GM21515 (cell line): ENCODE data around the gene RAB37.

ENCODE experiments used
- ATAC-seq: cut with Tn5 transposase; IDR thresholded peaks from one replicate; pipeline ENCODE4 v1.9.1; 2021; ENCODE audit not compliant: unreplicated experiment

Gene RAB37, protein sequence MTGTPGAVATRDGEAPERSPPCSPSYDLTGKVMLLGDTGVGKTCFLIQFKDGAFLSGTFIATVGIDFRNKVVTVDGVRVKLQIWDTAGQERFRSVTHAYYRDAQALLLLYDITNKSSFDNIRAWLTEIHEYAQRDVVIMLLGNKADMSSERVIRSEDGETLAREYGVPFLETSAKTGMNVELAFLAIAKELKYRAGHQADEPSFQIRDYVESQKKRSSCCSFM

DNA sequence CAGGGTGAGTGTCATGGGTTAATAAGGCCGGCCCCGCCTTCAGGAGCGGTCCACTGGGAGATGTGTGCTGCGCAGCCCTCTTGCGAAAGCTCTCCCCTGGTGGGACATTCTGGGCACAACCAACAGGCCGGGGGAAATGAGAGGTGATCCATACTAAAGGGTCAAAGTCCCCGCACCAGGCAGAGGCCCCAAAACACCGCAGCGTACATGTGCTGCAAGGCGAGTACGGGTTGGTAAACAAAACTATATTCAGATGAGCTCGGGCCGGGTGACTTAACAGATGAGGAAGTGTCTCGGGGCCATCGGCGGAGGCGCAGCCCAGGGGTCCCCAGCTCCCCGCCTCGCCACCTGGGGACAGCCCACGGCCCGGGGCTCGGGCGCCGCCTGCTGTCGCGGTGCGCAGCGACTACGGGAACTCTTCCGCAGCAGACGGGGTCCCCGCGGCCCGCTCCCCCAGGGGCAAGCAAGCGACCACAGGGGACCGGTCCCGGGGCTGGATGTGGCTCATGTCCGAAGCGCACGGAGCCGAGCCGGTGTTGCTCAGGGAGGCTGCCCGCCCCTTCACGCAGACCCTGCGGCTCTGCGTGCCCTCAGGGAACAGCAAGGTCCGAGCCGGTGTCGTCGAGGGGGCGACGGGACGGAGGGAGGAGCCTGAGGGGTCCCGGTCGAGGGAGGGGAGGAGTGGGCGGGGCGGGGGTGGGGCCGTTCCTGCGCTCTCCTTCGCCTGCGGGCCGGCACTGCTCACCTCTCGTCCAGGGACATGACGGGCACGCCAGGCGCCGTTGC, at the start of gene RAB37:
Gene RAB37, plus strand, starts transcription at position 744 of the 786 bp plus-strand sequence. Its CDS starts 17 bp downstream, at position 761.
- ATAC-seq = no peak

DNA sequence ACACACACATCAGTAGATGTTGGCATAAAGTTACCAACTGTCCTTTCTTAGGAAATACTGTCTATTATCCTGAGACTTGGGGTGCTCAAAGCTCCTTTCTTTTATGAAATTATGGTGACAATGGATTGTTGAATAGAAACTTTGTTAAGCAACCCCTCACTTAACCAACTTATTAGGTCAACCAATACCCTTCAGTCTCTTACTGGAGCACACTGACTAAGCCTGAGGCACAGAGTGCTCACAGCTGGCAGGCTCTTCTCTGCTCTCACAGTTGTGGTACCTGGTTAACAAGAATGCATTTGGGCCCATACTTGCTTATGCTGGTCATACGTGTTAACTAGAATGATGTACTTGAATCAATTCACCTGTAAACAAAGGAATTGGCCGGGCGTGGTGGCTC, 49.2 kb upstream of the RAB37 start:
- no peak for ATAC-seq

DNA sequence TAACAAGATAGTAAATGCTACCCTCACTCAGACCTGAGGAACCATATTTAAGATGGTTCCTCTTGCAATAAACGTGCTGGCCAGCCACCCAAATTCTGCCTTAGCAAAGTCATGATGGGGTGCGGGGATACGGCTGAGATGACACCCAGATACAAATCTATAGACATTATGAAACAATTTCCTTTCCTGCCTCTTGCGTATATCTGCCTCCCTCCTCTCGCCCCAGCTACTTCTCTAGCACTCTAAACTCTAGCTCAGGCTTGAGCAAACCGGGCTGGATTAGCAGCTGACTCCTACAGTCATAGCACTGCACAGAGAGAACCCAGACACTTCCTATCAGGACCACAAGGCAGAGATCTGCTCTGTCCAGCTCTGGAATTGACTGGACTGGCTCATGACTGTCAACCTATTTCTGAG, 46.6 kb upstream of the RAB37 start:
- no peak for ATAC-seq

DNA sequence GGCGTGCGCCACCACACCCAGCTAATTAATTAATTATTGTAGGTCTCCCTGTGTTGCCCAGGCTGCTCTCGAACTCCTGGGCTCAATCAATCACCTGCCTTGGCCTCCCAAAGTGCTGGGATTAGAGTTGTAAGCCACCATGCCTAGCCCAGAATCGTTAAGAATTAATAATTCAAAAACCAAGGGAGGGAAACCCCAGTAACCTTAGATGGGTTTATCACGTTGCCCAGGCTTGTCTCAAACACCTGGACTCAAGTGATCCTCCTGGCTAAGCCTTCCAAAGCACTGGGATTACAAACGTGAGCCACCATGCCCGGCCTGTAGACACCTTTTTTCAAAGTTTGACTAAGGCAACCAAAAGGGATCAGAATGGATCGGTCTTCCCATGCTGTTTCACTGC, 45.9 kb upstream of the RAB37 start:
- ATAC-seq = no peak

DNA sequence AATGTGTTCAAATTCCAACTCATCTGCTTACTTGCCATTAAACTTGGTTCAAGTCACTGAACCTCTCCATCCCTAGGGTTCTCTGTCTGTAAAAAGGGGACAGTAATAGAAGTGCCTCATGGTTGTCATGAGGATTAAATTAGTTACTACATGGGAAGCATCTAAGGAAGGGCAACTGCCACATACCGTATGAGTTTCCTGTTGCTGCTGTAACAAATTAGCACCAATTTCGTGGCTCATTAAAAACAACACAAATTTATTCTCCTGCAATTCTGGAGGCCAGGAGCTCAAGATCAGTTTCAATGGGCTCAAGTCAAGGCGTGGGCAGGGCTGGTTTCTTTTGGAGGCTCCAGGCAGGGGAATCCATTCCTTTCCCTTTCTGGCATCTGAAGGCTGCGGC, 43.0 kb upstream of the RAB37 start:
- ATAC-seq = no peak

DNA sequence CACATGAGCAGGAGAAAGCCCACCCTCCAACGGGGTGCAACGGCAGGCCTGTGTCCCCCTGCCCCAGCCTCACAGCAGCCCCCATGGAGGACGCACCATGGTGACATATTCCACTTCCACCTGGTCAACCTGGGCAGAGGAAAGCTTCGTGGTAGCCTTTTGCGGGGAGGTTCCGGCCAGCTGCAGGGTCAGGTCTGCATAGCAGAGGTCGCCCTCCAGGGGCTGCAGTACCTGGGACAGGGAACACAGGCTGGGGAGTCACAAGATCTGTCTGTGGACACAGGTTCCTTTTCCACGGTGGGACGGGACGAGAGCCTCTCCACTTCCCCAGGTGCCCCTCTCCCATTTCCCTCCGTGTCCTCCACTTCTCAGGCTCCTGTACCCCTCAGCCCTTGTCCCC, 41.4 kb upstream of the RAB37 start:
- ATAC-seq = no peak

DNA sequence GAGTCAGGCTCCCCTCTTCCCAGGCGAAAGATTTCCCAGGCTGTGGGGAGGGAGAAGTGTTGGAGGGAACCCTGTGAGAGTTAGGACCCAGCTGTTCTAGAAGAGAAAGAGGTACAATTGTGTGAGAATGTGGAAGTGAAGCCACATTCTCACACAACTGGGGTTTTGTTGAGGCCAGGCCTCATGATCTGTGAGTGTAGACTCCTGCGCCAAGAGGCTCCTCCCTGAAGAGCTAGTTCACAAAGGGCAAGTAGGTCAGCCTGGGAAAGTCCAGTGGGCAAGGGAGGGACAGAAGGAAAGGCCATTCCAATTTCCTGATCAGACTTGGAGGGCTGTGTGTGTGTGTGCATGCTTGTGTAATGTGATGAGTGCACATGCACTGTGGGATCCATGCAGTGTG, 39.5 kb upstream of the RAB37 start:
- no peak for ATAC-seq

DNA sequence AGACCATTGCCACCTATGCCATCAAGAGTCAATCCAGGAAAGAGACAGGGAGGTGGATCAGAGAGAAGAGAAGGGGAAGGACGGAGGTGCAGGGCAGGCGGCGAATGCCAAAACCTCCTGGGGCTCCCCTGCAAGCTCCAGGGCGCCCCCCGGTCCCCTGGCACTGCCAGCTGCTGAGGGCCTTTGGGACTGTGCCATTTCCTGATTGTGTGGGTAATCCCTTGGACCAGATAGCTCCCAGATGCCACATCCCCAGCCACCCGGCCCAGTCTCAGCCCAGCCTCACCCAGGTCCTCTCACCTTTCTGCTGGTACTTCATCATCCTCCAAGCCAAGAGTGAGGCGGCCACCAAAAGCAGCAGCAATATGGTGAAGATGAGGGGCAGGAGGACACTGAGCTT, 39.0 kb upstream of the RAB37 start:
- no peak for ATAC-seq

DNA sequence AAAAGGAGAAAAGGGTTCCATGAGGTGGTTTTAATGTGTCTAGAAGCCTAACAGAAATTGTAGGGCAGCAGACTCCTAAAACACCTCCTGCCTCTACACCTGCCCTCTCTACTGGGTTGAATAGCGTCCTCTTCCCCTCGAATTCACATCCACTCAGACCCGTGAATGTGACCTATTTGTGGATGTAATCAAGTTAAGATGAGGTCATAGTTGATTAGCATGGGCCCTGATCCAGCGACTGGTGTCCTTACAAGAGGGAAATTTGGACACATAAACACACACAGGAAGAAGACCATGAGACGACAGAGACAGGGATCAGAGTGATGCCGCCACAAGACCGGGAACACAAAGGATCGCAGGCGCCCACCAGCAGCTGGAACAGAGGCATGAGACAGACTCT, 37.8 kb upstream of the RAB37 start:
- no peak for ATAC-seq

DNA sequence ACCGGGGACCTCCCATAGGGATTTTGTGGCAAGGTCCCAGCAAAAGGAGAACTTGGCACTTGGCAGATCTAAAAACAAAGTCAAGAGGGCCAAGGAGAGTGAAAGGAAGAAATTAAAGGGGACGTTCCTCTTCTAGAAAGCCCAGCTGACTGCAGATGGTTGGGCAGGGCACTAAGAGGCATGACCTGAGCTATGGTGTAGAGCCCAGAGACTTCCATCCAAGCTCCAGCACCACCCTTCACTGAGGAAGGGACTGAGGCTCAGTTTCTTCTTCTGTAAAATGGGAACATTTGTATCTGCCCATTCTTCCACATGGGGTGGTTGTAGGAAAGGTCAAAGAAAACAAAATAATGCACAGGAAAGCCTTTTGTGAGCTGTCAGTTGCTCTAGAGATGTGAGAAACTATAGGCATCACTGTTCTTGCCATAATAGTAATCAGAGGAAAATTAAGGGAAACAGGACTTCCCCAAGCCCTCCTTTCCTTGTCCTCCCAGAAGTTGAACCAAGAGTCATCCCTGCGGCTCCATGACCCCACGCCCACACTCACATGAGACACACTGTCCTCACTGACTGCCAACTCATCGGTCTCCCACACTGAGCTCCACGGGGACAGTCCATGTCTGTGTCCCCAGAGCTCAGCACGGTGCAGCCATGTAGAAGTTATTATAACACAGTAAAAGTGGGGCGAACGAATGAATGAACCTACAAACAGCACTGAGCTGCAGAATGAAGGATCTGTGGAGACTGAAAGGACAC, 34.8 kb upstream of the RAB37 start:
- ATAC-seq = no peak

DNA sequence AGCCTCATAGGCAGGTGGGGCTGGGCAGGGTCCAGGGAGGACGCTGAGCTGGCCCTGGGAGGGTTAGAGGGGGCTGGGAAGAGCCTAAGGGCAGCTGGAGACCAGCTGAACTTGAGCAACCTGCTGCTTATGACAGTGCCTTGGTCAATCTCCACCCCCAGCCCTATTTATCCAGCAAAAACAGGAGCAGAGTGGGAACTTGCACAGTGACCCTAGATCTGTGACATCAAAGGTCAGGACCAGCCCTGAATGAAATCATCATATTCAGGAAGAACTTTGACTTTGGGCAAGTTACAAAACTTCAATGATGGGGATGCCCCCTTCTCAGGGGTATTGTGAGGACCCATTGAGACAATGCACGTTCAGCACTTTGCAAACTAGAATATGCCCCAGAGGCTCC, 33.7 kb upstream of the RAB37 start:
- ATAC-seq = no peak

DNA sequence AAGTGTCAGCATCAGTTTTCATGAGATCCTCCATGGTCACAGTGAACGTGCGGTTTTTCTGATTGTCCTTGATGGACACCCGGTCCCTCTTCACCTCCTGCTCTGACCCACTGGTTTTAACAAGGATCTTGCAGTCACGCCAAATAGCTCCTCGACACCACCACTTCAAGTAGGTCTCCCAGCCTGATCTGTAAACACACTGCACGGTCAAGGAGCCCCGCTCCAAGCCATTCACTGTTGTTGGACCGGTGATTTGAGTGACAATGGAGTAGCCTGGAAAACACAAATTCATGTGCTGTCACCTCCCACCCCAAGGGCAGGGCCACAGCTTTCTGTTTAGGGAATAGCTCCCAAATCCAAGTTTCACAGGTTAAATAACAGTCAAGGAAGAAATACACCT, 32.5 kb upstream of the RAB37 start:
- no peak for ATAC-seq

DNA sequence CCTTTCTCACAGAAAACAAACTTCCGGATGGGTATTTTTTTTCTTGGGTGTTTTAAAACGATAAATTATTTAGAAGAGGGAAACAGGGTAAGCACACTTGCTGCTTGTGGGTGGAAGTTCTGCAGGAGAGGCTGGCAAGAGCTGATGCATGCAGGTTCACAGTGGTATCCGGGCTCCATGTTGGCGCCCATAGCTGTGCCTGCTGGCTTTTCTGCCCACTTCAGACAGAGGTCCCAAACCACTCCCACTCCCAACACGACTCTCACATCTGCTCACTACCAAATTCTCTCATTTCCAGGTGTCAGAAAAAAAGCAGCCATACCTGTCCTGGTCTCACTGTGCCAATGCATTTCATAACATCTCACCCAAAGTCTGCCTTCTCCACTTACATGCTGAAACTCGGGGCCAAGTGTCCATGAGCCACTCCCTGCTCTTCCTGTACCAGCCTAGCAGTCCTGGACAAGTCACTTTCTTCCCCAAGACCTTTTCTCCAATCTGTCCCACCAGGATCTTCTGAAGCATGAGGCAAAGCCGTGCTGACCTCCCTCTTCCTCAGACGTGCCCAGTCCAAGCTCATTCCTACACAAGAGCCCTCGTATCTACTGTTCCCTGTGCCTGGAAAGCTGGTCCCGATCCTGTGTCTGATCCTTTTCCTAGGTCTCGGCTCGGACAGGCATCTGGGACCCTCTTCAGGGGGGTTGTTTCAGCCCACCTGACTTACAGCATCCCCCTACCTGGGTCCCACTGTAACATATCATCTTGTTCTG, 25.8 kb upstream of the RAB37 start:
- no peak for ATAC-seq

DNA sequence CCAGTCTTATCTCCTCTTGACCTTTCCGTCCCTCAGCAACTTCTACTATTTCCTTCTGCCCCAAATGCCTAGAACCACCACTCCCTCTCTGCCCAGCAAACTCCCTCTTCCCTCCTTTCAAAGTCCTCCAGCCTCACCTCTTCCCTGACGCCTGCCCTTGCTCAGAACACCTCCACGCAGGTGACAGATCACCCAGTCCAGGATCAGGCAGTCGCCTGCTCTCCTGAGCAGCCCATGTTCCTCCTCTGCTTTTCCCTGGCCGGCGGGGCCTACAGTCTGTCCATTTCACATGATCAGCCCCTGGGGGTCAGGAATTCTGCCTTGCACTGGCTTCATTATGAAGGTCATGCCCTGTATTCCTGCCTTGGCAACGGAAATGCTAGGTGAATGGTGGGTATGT, 24.8 kb upstream of the RAB37 start:
- no peak for ATAC-seq

DNA sequence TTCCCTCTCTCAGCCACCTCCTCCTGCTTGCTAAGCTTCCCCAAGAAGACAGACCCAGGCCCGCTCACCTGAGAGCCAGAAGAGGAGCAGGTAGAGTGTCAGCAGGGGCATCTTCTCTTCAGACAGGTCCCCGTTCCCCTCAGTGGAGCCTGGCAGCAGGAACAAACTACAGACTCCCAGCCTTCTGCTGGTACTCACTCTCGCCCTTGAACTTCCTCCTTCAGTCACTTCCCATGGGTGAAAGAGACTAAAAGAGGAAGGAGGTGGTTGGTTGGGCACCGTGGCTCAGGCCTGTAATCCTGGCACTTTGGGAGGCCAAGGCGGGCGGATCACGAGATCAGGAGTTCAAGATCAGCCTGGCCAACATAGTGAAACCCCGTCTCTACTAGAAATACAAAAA, 24.3 kb upstream of the RAB37 start, which contains the start of gene CD300LF:
Gene CD300LF, minus strand, starts transcription at position 168 of the 400 bp plus-strand sequence. Its CDS starts 57 bp downstream, at position 111.
- ATAC-seq = no peak

DNA sequence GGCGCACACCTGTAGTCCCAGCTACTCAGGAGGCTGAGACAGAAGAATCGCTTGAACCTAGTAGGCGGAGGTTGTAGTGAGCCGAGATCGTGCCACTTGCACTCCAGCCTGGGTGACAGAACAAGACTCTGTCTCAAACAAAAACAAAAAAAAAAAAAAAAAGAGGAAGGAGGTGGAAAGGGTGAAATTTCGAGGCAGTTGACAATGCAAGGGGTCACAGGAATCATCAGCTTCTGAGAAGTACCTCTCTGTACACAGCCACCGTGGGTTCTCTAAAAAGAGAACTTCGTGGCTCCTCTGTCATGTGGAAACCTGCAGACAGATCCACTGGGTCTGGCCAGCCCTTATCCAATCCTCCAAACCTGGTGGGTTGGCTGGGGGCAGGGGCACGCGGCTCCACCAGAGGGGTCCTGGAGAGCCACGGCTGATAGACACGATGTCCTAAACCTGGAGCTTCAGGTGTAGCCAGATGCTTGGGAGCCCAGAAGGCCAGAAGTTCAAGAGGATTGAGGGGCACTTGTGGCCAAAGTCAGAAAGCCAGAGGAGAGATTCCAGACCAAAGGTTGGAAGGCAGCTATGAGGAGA, 23.8 kb upstream of the RAB37 start:
- ATAC-seq = no peak

DNA sequence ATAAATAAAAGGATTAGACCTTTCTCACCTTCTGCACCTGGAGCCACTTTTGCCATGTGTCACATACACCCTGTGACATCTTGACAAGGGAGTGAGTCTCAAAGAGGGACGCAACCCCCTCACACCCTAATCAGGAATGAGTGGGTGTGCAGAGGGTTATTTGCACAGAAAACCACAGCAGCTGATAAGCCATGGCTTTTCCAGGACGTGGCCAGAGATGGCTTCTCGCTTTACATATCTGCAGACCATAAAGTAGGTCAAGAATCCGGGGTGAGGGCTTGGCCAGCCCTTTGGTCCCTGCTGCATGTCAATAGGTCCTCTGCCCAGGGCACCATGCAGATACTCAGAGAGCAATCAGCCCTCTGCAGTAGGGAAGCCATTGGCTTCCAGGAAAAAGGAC, 21.9 kb upstream of the RAB37 start:
- no peak for ATAC-seq

DNA sequence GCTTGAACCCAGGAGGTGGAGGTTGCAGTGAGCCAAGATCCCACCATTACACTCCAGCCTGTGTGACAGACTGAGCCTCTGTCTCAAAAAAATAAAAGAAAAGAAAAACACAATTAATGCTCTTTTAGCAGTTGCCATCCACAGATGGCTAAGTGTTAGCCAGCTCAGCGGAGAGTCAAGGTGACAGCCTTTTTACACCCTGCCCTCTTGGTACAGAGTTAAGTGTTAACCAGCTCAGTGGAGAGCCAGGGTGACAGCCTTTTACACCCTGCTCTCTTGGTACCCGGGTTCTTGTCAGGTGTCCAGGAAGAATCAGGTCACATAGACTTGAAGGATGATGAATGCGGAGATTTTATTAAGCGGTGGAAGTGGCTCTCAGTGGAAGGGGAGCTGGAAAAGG, 16.6 kb upstream of the RAB37 start:
- no peak for ATAC-seq

DNA sequence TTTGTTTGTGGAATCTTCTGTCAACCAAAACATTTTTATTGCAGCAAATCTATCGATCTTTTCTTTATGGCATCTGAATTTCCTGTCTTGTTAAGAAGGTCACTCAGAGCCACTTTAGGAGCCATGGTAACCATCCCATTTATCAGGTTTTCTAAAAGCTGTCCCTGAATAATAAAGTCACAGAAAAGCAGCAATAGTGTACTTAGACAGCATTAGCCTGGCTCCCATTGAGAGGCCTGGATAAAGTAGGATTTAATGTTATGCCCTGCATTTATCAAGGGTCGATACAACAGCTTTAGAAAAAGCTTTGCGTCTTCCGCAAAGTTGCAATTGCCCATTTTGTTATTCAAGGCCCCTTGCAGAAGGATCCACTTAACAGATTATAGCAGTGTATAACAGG, 14.3 kb upstream of the RAB37 start:
- no peak for ATAC-seq

DNA sequence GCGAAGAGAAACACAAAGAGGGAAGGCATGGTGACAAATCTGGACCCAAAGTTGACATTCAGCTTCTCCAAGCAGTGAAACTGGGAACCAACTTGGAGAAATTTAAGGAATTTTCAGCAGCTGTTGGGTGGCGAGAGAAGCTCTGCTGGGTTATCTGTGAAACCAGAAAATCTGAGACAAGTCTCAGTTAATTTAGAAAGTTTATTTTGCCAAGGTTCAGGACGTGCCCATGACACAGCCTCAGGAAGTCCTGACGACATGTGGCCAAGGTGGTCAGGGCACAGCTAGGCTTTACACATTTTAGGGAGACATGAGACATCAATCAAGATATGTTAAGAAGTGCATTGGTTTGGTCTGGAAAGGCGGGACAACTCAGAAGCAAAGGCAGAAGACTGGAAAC, 13.2 kb upstream of the RAB37 start:
- ATAC-seq = no peak

DNA sequence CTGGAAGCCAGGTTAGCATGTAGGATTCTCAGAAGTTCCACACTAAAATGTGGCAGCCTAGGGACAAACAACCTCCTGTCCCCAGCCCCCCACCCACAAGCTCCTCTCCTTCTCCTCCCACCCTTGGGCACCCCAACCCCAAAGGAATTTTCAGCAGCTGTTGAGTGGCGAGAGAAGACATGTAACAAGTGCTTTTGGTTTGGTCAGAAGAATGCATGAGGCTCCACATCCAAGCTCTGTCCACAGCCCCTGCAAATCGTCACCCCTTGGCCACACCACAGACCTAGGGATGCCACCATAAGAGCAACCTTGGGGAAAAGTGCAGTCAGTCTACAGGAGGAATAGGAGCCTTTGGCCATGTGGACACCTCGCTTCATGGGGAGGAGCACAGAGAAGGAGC, 11.9 kb upstream of the RAB37 start:
- ATAC-seq = no peak
